ENCODE data around the gene CHEK1. TPM values are rescaled to one million over a fixed set of nuclear protein-coding genes. Genes with fewer than 3 reads are reported as not detected.

The CHEK1 gene
- total and polyA plus RNA-seq, 3 donors from 2014 or later, result 11.5 to 25.8 (median 25.1) TPM

GRCh38 chr11:125649465-125650166 lies 24.7 kb downstream of the CHEK1 start:
- Histone ChIP-seq H3K36me3 (ENCODE audit: low read depth, missing control alignments) (no peaks in the 10 kb centered on the region), H3K27me3 (no peaks in the 10 kb centered on the region), H3K27ac (no peak overlapping the region), H3K9me3 (no peaks in the 10 kb centered on the region), H3K4me1 (no peaks in the 10 kb centered on the region), H3K4me3 (no peak overlapping the region)
- DNase-seq, result no peak
- TF ChIP-seq POLR2A (IDR thresholded peaks at IDR 0.05), result no peak
- TF ChIP-seq, protein P1, sequence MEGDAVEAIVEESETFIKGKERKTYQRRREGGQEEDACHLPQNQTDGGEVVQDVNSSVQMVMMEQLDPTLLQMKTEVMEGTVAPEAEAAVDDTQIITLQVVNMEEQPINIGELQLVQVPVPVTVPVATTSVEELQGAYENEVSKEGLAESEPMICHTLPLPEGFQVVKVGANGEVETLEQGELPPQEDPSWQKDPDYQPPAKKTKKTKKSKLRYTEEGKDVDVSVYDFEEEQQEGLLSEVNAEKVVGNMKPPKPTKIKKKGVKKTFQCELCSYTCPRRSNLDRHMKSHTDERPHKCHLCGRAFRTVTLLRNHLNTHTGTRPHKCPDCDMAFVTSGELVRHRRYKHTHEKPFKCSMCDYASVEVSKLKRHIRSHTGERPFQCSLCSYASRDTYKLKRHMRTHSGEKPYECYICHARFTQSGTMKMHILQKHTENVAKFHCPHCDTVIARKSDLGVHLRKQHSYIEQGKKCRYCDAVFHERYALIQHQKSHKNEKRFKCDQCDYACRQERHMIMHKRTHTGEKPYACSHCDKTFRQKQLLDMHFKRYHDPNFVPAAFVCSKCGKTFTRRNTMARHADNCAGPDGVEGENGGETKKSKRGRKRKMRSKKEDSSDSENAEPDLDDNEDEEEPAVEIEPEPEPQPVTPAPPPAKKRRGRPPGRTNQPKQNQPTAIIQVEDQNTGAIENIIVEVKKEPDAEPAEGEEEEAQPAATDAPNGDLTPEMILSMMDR (IDR thresholded peaks at IDR 0.05), result no peak
- intact Hi-C loops (cut with DNase I; ENCODE audit: low total_unique reads), result no loop called here
- 92 to 93% methylated on average over 6 of the region's 6 CpGs for WGBS, 2 donors

DNA sequence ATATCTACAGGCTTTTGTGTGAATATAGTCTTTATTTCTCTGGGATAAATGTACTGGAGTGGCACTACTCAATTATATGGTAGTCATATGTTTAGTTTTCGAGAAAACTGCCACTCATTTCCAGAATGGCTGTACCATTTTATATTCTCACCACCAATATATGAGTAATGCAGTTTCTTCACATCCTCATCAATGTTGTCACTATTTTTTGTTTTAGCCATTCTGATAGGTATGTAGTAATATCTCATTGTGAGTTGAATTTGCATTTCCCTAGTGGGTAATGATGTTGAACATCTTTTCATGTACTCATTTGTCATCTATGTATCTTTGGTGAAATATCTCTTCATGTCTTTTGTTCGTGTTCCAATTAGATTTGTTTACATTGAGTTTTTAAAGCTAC lies 37.7 kb downstream of the CHEK1 start:
- Histone ChIP-seq H3K27me3 (no peaks in the 10 kb centered on the region), H3K27ac (no peak overlapping the region), H3K36me3 (ENCODE audit: low read depth, missing control alignments) (no peaks in the 10 kb centered on the region), H3K4me1 (no peaks in the 10 kb centered on the region), H3K9me3 (no peaks in the 10 kb centered on the region), H3K4me3 (no peak overlapping the region)
- TF ChIP-seq POLR2A (IDR thresholded peaks at IDR 0.05), result no peak
- TF ChIP-seq, protein P1 (IDR thresholded peaks at IDR 0.05), result no peak
- 95 to 98% methylated on average over 2 of the region's 2 CpGs for WGBS, 2 donors
- DNase-seq, result no peak
- intact Hi-C loops (cut with DNase I; ENCODE audit: low total_unique reads), result no loop called here

DNA sequence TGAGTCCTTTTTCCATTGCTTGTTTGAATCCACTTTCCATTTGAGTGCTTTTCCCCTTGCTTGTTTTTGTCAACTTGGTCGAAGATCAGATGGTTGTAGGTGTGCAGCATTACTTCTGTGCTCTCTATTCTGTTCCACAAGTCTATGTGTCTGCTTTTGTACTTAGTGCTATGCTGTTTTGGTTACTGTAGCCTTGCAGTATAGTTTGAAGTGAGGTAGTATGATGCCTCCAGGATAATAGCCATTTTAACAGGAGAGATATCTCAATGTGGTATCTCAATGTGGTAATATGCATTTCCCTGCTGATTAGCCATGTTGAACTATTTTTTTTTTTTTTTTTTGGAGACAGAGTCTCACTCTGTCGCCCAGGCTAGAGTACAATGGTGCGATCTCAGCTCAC lies 38.9 kb downstream of the CHEK1 start:
- 91 to 100% methylated on average over 3 of the region's 3 CpGs for WGBS, 2 donors
- Histone ChIP-seq H3K9me3 (no peaks in the 10 kb centered on the region), H3K27me3 (no peaks in the 10 kb centered on the region), H3K4me1 (no peaks in the 10 kb centered on the region), H3K4me3 (no peak overlapping the region), H3K27ac (no peak overlapping the region), H3K36me3 (ENCODE audit: low read depth, missing control alignments) (no peaks in the 10 kb centered on the region)
- intact Hi-C loops (cut with DNase I; ENCODE audit: low total_unique reads), result no loop called here
- DNase-seq, result no peak
- TF ChIP-seq, protein P1 (IDR thresholded peaks at IDR 0.05), result no peak
- no peak for TF ChIP-seq POLR2A (IDR thresholded peaks at IDR 0.05)

GRCh38 chr11:125667151-125667550 lies 42.2 kb downstream of the CHEK1 start:
- TF ChIP-seq, protein P1 (IDR thresholded peaks at IDR 0.05), result no peak
- no peak for TF ChIP-seq POLR2A (IDR thresholded peaks at IDR 0.05)
- Histone ChIP-seq H3K4me3 (no peak overlapping the region), H3K27me3 (no peaks in the 10 kb centered on the region), H3K36me3 (ENCODE audit: low read depth, missing control alignments) (no peaks in the 10 kb centered on the region), H3K9me3 (no peaks in the 10 kb centered on the region), H3K27ac (no peak overlapping the region), H3K4me1 (no peaks in the 10 kb centered on the region)
- no peak for DNase-seq
- intact Hi-C loops (cut with DNase I; ENCODE audit: low total_unique reads), result no loop called here
- WGBS, 2 donors, result 98% methylated on average over 2 of the region's 2 CpGs

DNA sequence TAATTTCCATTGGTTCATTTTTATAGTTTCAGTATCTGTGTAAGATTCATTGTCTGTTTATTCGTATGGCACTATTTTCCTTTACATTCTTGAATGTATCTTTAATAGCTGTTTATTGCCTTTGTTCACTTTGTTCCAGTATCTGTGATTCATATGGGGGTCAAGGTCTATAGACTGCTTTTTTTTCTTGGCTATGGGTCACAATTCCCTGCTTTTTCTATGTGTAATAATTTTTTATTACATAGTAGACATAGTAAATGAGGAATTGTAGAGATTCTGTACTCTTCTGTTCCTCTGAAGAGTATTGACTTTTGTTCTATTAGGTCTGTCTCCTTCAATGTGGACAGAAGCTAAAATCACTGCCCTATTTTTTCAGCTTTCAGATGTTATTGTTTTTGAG lies 45.2 kb downstream of the CHEK1 start:
- intact Hi-C loops (cut with DNase I; ENCODE audit: low total_unique reads), result no loop called here
- TF ChIP-seq POLR2A (IDR thresholded peaks at IDR 0.05), result no peak
- TF ChIP-seq, protein P1 (IDR thresholded peaks at IDR 0.05), result no peak
- Histone ChIP-seq H3K4me1 (no peaks in the 10 kb centered on the region), H3K27me3 (no peaks in the 10 kb centered on the region), H3K4me3 (no peak overlapping the region), H3K36me3 (ENCODE audit: low read depth, missing control alignments) (no peaks in the 10 kb centered on the region), H3K27ac (no peak overlapping the region), H3K9me3 (no peaks in the 10 kb centered on the region)
- no peak for DNase-seq
- WGBS, 2 donors, result 97 to 98% methylated on average over 1 of the region's 1 CpG

All from testis (tissue), 3 donors.